DMS53 treated with DMSO at 0.1 percent for 48 hours (cell line): ENCODE data around the gene FDXACB1.
"Not testable (repeated sequence)": the region's sequence is repeated elsewhere in the genome, so short reads cannot be mapped to it uniquely, and the experiment has no call there.

Experiments
- DNase-seq: peaks from one replicate; lab custom pipeline; 2025; ENCODE audit not compliant: unreplicated experiment; lab: John Stamatoyannopoulos, UW

FDXACB1 gene

GRCh38 chr11:111910676-111911562, 32.0 kb upstream of the FDXACB1 start:
- no peak for DNase-seq

- no peak for DNase-seq
These were observed 30.4 kb upstream of the FDXACB1 start for GRCh38 chr11:111909378-111909777.

- no peak for DNase-seq
These were observed 29.8 kb upstream of the FDXACB1 start for GRCh38 chr11:111908639-111909305.

GRCh38 chr11:111906680-111907079, 27.7 kb upstream of the FDXACB1 start:
- DNase-seq = no peak

GRCh38 chr11:111905411-111905810, 26.4 kb upstream of the FDXACB1 start:
- no peak for DNase-seq

- DNase-seq = no peak
These were observed 7.9 kb upstream of the FDXACB1 start for GRCh38 chr11:111886844-111887243.

- no peak for DNase-seq
These were observed 7.1 kb upstream of the FDXACB1 start for GRCh38 chr11:111886032-111886431.

- DNase-seq = not testable (repeated sequence)
These were observed 6.1 kb upstream of the FDXACB1 start for GRCh38 chr11:111885053-111885452.

- DNase-seq = no peak
These were observed 3.2 kb upstream of the FDXACB1 start for GRCh38 chr11:111882202-111882601.

- DNase-seq = no peak
These were observed 634 bp upstream of the FDXACB1 start for GRCh38 chr11:111879637-111879960.

GRCh38 chr11:111878385-111878848, 548 bp downstream of the FDXACB1 start:
- DNase-seq = no peak

- DNase-seq = no peak
These were observed 7.2 kb downstream of the FDXACB1 start for GRCh38 chr11:111871693-111872161.

GRCh38 chr11:111870886-111871692, 7.9 kb downstream of the FDXACB1 start, which contains the start of gene ALG9:
Gene ALG9, minus strand, starts transcription at chr11:111871581. Its CDS starts 99 bp downstream, at chr11:111871482.
- DNase-seq = peak; percentile 57

- no peak for DNase-seq
These were observed 8.5 kb downstream of the FDXACB1 start for GRCh38 chr11:111870522-111870885.

GRCh38 chr11:111870113-111870512, 8.9 kb downstream of the FDXACB1 start:
- no peak for DNase-seq

- DNase-seq = no peak
These were observed 18.7 kb downstream of the FDXACB1 start for GRCh38 chr11:111860257-111860656.

- DNase-seq = no peak
These were observed 23.5 kb downstream of the FDXACB1 start for GRCh38 chr11:111855506-111855905.

GRCh38 chr11:111852103-111852502, 26.9 kb downstream of the FDXACB1 start:
- no peak for DNase-seq

GRCh38 chr11:111851636-111852035, 27.3 kb downstream of the FDXACB1 start:
- no peak for DNase-seq

GRCh38 chr11:111851067-111851466, 27.9 kb downstream of the FDXACB1 start:
- no peak for DNase-seq

GRCh38 chr11:111849631-111850030, 29.3 kb downstream of the FDXACB1 start:
- no peak for DNase-seq
